ENCODE measurements around the gene NDRG3. TPM values are rescaled to one million over a fixed set of nuclear protein-coding genes. Genes with fewer than 3 reads are reported as not detected.

Gene NDRG3
- total RNA-seq, 2 experiments from 2014 or later, result 14.4 to 22.1 TPM

- Histone ChIP-seq H2AFZ (ENCODE audit: low read length) (no peak overlapping the region), H3K79me2 (ENCODE audit: insufficient read depth, low read depth, low read length) (no peaks in the 10 kb centered on the region), H3K4me2 (ENCODE audit: low read length) (no peak overlapping the region), H3K27ac (ENCODE audit: low read depth, low read length, poor library complexity, severe bottlenecking) (no peak overlapping the region), H3K4me1 (ENCODE audit: insufficient read depth, low read length, poor library complexity, severe bottlenecking) (peaks cover 20% of the 10 kb centered on the region), H3K36me3 (ENCODE audit: insufficient read depth, low read length) (no peaks in the 10 kb centered on the region), H3K9me3 (ENCODE audit: low read length) (no peaks in the 10 kb centered on the region), H4K20me1 (ENCODE audit: insufficient read depth, low read length) (no peaks in the 10 kb centered on the region), H3K9me2 (ENCODE audit: insufficient read depth, low read length) (no peaks in the 10 kb centered on the region), H3K4me3 (ENCODE audit: low read depth, low read length, poor library complexity, severe bottlenecking) (no peak overlapping the region)
- TF ChIP-seq CTCF (conservative IDR thresholded peaks at IDR 0.05; ENCODE audit: low read length) (no peak), EZH2phosphoT487 (IDR thresholded peaks at IDR 0.05; ENCODE audit: borderline replicate concordance, low read depth, low read length) (no peak)
- POLR2A ChIA-PET, result interaction anchor here (1.2 kb wide), 2 partner anchors 23 to 53 kb away, joined by 3 read pairs; no protein-coding TSS in a partner anchor
- intact Hi-C loops (cut with micrococcal nuclease; ENCODE audit: unreplicated experiment), result no loop called here
- BruUV-seq (replicated peaks), result no TSS peak
- DNase-seq (ENCODE audit: low spot score), result no peak
- CTCF ChIA-PET (ENCODE audit: unreplicated experiment), result no interaction called here
Observed at GRCh38 chr20:36742558-36742957, 3.3 kb downstream of the NDRG3 start.

GRCh38 chr20:36741072-36741471 lies 4.8 kb downstream of the NDRG3 start:
- Histone ChIP-seq H3K36me3 (ENCODE audit: insufficient read depth, low read length) (no peaks in the 10 kb centered on the region), H4K20me1 (ENCODE audit: insufficient read depth, low read length) (no peaks in the 10 kb centered on the region), H3K4me2 (ENCODE audit: low read length) (no peak overlapping the region), H3K4me3 (ENCODE audit: low read depth, low read length, poor library complexity, severe bottlenecking) (no peak overlapping the region), H3K9me2 (ENCODE audit: insufficient read depth, low read length) (no peaks in the 10 kb centered on the region), H3K9me3 (ENCODE audit: low read length) (no peaks in the 10 kb centered on the region), H3K79me2 (ENCODE audit: insufficient read depth, low read depth, low read length) (no peaks in the 10 kb centered on the region), H2AFZ (ENCODE audit: low read length) (no peak overlapping the region), H3K27ac (ENCODE audit: low read depth, low read length, poor library complexity, severe bottlenecking) (no peak overlapping the region), H3K4me1 (ENCODE audit: insufficient read depth, low read length, poor library complexity, severe bottlenecking) (peaks cover 13% of the 10 kb centered on the region)
- no peak for DNase-seq (ENCODE audit: low spot score)
- intact Hi-C loops (cut with micrococcal nuclease; ENCODE audit: unreplicated experiment), result no loop called here
- BruUV-seq (replicated peaks), result no TSS peak
- no peak for TF ChIP-seq EZH2phosphoT487 (IDR thresholded peaks at IDR 0.05; ENCODE audit: borderline replicate concordance, low read depth, low read length)
- ChIA-PET CTCF (ENCODE audit: unreplicated experiment) (no interaction called here), POLR2A (interaction anchor here (0.8 kb wide), 1 partner anchor 10 kb away, joined by 3 read pairs; no protein-coding TSS in a partner anchor)

- no peaks in the 10 kb centered on the region for H3K9me3 ChIP-seq (ENCODE audit: low read length)
- no peak overlapping the region for H3K27ac ChIP-seq (ENCODE audit: low read depth, low read length, poor library complexity, severe bottlenecking)
- POLR2A ChIA-PET, result interaction anchor here (1.6 kb wide), 1 partner anchor 98 kb away, joined by 5 read pairs; no protein-coding TSS in a partner anchor
- H2AFZ ChIP-seq (ENCODE audit: low read length), result no peak overlapping the region
- DNase-seq (ENCODE audit: low spot score), result no peak
- no peak overlapping the region for H3K4me2 ChIP-seq (ENCODE audit: low read length)
- no peaks in the 10 kb centered on the region for H4K20me1 ChIP-seq (ENCODE audit: insufficient read depth, low read length)
- H3K36me3 ChIP-seq (ENCODE audit: insufficient read depth, low read length), result no peaks in the 10 kb centered on the region
- no peak for TF ChIP-seq CTCF (conservative IDR thresholded peaks at IDR 0.05; ENCODE audit: low read length)
- no peak for TF ChIP-seq EZH2phosphoT487 (IDR thresholded peaks at IDR 0.05; ENCODE audit: borderline replicate concordance, low read depth, low read length)
- H3K4me3 ChIP-seq (ENCODE audit: low read depth, low read length, poor library complexity, severe bottlenecking), result no peak overlapping the region
- no peaks in the 10 kb centered on the region for H3K79me2 ChIP-seq (ENCODE audit: insufficient read depth, low read depth, low read length)
- no peaks in the 10 kb centered on the region for H3K4me1 ChIP-seq (ENCODE audit: insufficient read depth, low read length, poor library complexity, severe bottlenecking)
- intact Hi-C loops (cut with micrococcal nuclease; ENCODE audit: unreplicated experiment), result no loop called here
- H3K9me2 ChIP-seq (ENCODE audit: insufficient read depth, low read length), result no peaks in the 10 kb centered on the region
- no TSS peak for BruUV-seq (replicated peaks)
- CTCF ChIA-PET (ENCODE audit: unreplicated experiment), result no interaction called here
Observed at GRCh38 chr20:36737183-36737499, 8.7 kb downstream of the NDRG3 start.
